Neural progenitor cell (in vitro differentiated cells): ENCODE data around the gene CACNA1D. TPM values are rescaled to one million over a fixed set of nuclear protein-coding genes. Genes with fewer than 3 reads are reported as not detected.

Experiments used
- DNase-seq: peaks from one replicate; pipeline ENCODE4 v3.0.0-alpha.2; 2016; ENCODE audit warnings: low spot score
- H2AFZ ChIP-seq: fragments of 200-600 bp; sonication (generic); replicated peaks from 2 replicates; pipeline ENCODE4 v1.6.1; 2016; ENCODE audit warnings: antibody characterized with exemption
- H3F3A ChIP-seq: fragments of 200-600 bp; sonication (generic); 2 replicates; pipeline ENCODE4 v1.6.1; 2016; ENCODE audit warnings: antibody characterized with exemption, low read depth
- H3K27ac ChIP-seq: fragments of 200-600 bp; sonication (generic); 2 replicates; pipeline ENCODE4 v1.5.1; 2016; ENCODE audit warnings: mild to moderate bottlenecking
- H3K27me3 ChIP-seq: fragments of 200-600 bp; sonication (generic); 2 replicates; pipeline ENCODE4 v1.6.1; 2016; ENCODE audit warnings: mild to moderate bottlenecking, moderate library complexity
- H3K36me3 ChIP-seq: fragments of 200-600 bp; sonication (generic); 2 replicates; pipeline ENCODE4 v1.5.1; 2016
- H3K4me1 ChIP-seq: fragments of 200-600 bp; sonication (generic); 2 replicates; pipeline ENCODE4 v1.6.1; 2016; ENCODE audit warnings: mixed run types
- H3K4me2 ChIP-seq: fragments of 200-600 bp; sonication (generic); 2 replicates; pipeline ENCODE4 v1.6.1; 2016
- H3K4me3 ChIP-seq: fragments of 200-600 bp; sonication (generic); 2 replicates; pipeline ENCODE4 v1.5.1; 2016
- H3K79me2 ChIP-seq: fragments of 200-600 bp; sonication (generic); 2 replicates; pipeline ENCODE4 v1.6.1; 2016; ENCODE audit warnings: low read depth
- H3K9ac ChIP-seq: fragments of 200-600 bp; sonication (generic); 2 replicates; pipeline ENCODE4 v1.6.1; 2016
- H3K9me3 ChIP-seq: fragments of 200-600 bp; sonication (generic); 2 replicates; pipeline ENCODE4 v1.5.1; 2016; ENCODE audit warnings: low read depth
- H4K20me1 ChIP-seq: fragments of 200-600 bp; sonication (generic); 2 replicates; pipeline ENCODE4 v1.6.1; 2016; ENCODE audit warnings: low read depth
- H3K27ac Mint-ChIP-seq: 3 replicates; pipeline ENCODE4 v1.8.0; 2021; ENCODE audit warnings: mixed read lengths
- H3K27me3 Mint-ChIP-seq: 2 replicates; pipeline ENCODE4 v1.8.0; 2022; ENCODE audit warnings: low read depth, mild to moderate bottlenecking, inconsistent platforms, moderate library complexity, mixed read lengths; ENCODE audit not compliant: insufficient read depth
- H3K36me3 Mint-ChIP-seq: 3 replicates; pipeline ENCODE4 v1.8.0; 2021; ENCODE audit warnings: mixed read lengths
- H3K4me1 Mint-ChIP-seq: 3 replicates; pipeline ENCODE4 v1.8.0; 2021; ENCODE audit warnings: mixed read lengths
- H3K4me3 Mint-ChIP-seq: 3 replicates; pipeline ENCODE4 v1.8.0; 2021; ENCODE audit warnings: mild to moderate bottlenecking, moderate library complexity, mixed read lengths
- H3K9me3 Mint-ChIP-seq: 3 replicates; pipeline ENCODE4 v1.8.0; 2020; ENCODE audit warnings: mixed read lengths
- CTCF ChIP-seq: fragments of 200-600 bp; sonication (generic); IDR thresholded peaks from 2 replicates; pipeline ENCODE4 v1.5.1; 2017; ENCODE audit warnings: antibody characterized with exemption, mild to moderate bottlenecking
- EZH2 ChIP-seq: fragments of 200-600 bp; sonication (generic); IDR thresholded peaks from 2 replicates; pipeline ENCODE4 v1.6.1; 2017; ENCODE audit warnings: antibody characterized with exemption, mild to moderate bottlenecking, moderate library complexity
- EZH2phosphoT487 ChIP-seq: fragments of 200-600 bp; sonication (generic); IDR thresholded peaks from 2 replicates; pipeline ENCODE4 v1.6.1; 2017; ENCODE audit warnings: antibody characterized with exemption
- total RNA-seq: library from RNA; depleted of rRNA; stranded (reverse); fragments of >200 nt; gene quantifications from 2 replicates; pipeline ENCODE4 v1.2.3, GENCODE V29; 2015; ENCODE audit warnings: low replicate concordance

Gene CACNA1D
- total RNA-seq, 1 donor from 2014 or later, result 4.7 TPM

GRCh38 chr3:53650928-53651661, 156.7 kb downstream of the CACNA1D start:
- Histone ChIP-seq H3K4me1 (no peaks in the 10 kb centered on the region), H3K27ac (no peak overlapping the region), H3K9me3 (no peaks in the 10 kb centered on the region), H3F3A (no peaks in the 10 kb centered on the region), H2AFZ (no peak overlapping the region), H3K4me2 (no peak overlapping the region), H3K9ac (no peak overlapping the region), H3K79me2 (no peaks in the 10 kb centered on the region), H4K20me1 (no peaks in the 10 kb centered on the region), H3K27me3 (no peaks in the 10 kb centered on the region), H3K4me3 (no peak overlapping the region), H3K36me3 (no peaks in the 10 kb centered on the region)
- H3K27ac Mint-ChIP-seq, result no peak overlapping the region
- no peaks in the 10 kb centered on the region for H3K4me1 Mint-ChIP-seq
- H3K36me3 Mint-ChIP-seq, result no peaks in the 10 kb centered on the region
- TF ChIP-seq EZH2 (no peak), EZH2phosphoT487 (no peak), CTCF (no peak)
- H3K27me3 Mint-ChIP-seq, result peaks cover 2% of the 10 kb centered on the region
- no peak for DNase-seq
- peaks cover 5% of the 10 kb centered on the region for H3K9me3 Mint-ChIP-seq
- H3K4me3 Mint-ChIP-seq, result no peak overlapping the region

- Histone ChIP-seq H3K9me3 (no peaks in the 10 kb centered on the region), H3K79me2 (no peaks in the 10 kb centered on the region), H4K20me1 (no peaks in the 10 kb centered on the region), H3F3A (no peaks in the 10 kb centered on the region), H3K9ac (no peak overlapping the region), H3K27me3 (no peaks in the 10 kb centered on the region), H3K4me3 (no peak overlapping the region), H3K4me1 (no peaks in the 10 kb centered on the region), H2AFZ (no peak overlapping the region), H3K4me2 (no peak overlapping the region), H3K27ac (no peak overlapping the region), H3K36me3 (no peaks in the 10 kb centered on the region)
- no peaks in the 10 kb centered on the region for H3K36me3 Mint-ChIP-seq
- H3K4me3 Mint-ChIP-seq, result no peak overlapping the region
- no peaks in the 10 kb centered on the region for H3K27me3 Mint-ChIP-seq
- H3K27ac Mint-ChIP-seq, result no peak overlapping the region
- no peak for DNase-seq
- peaks cover 5% of the 10 kb centered on the region for H3K9me3 Mint-ChIP-seq
- no peak for TF ChIP-seq CTCF
- TF ChIP-seq EZH2phosphoT487, result no peak
- no peak for TF ChIP-seq EZH2
- no peaks in the 10 kb centered on the region for H3K4me1 Mint-ChIP-seq
Observed at GRCh38 chr3:53651927-53652326, 157.5 kb downstream of the CACNA1D start.

GRCh38 chr3:53657651-53658050, 163.2 kb downstream of the CACNA1D start:
- Mint-ChIP-seq H3K4me3 (no peak overlapping the region), H3K27me3 (no peaks in the 10 kb centered on the region), H3K27ac (no peak overlapping the region), H3K36me3 (no peaks in the 10 kb centered on the region), H3K9me3 (peaks cover 18% of the 10 kb centered on the region), H3K4me1 (peaks cover 8% of the 10 kb centered on the region)
- no peaks in the 10 kb centered on the region for H3K9me3 ChIP-seq
- H3K9ac ChIP-seq, result no peak overlapping the region
- no peak overlapping the region for H3K4me3 ChIP-seq
- H3K4me2 ChIP-seq, result no peak overlapping the region
- no peaks in the 10 kb centered on the region for H4K20me1 ChIP-seq
- no peak overlapping the region for H3K27ac ChIP-seq
- peaks cover 15% of the 10 kb centered on the region for H3F3A ChIP-seq
- DNase-seq, result no peak
- TF ChIP-seq EZH2, result no peak
- no peak for TF ChIP-seq CTCF
- TF ChIP-seq EZH2phosphoT487, result no peak
- H2AFZ ChIP-seq, result no peak overlapping the region
- no peaks in the 10 kb centered on the region for H3K27me3 ChIP-seq
- H3K79me2 ChIP-seq, result no peaks in the 10 kb centered on the region
- no peaks in the 10 kb centered on the region for H3K36me3 ChIP-seq
- peaks cover 23% of the 10 kb centered on the region for H3K4me1 ChIP-seq
